HG02981 (cell line): ENCODE results near the gene AQP12B.

ENCODE experiments used
- ATAC-seq: cut with Tn5 transposase; IDR thresholded peaks from one replicate; pipeline ENCODE4 v1.9.1; 2021; ENCODE audit warnings: mild to moderate bottlenecking, moderate library complexity; ENCODE audit not compliant: unreplicated experiment

The AQP12B gene

DNA sequence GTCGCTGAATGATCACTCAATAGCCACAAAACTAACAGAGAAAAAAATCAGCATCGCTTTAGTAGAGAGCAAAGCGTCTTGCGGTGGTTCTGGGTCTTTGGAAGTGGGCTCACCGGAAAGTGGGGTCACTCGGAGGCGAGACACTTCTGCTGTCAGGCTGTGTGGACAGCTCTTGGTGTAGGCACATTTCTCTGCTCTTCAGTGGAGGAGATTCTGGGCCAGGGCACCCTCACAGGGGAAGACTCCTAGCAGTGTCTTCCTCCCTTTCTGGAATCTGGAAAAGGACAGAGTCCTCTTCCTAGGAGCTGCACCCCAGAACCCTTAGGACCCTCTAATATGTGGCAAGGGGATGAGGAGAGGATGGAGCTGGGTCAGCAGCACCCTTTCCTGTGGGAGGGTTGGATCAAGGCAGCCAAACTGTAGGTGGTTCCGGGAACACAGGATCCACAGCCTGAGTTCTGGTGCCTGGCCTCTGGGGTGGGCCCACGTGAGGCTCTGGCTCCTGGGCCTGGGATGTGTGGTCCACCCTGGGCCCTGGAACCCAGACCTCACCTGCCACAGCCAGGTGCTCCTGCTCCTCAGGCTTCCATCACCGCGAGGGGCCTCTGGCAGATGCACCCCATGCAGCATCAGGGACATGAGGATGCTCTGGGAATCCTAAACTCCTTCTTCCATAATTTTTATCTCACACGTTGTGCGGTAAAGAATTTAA, 32.3 kb downstream of the AQP12B start:
- ATAC-seq, result no peak

DNA sequence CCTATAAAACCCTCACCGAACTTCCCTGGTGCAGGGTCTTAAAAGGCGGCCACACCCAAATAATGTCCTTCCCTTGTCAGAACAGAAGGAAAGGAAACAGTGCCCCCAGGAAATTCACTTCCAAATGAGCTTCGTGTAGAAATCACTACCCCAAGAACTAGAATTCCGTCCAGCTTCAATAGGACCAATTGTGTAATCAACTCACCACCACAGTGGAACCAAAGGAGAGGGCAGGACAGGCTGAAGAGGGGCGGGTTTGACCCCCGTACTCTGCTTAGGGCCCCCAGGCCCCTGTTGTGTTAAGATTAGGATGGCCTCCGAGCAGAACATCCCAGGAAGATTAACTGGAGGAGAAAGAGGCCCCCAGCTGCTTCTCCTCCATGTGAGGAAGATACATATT, 33.4 kb downstream of the AQP12B start:
- ATAC-seq, result no peak

- ATAC-seq, result no peak
Measured at GRCh38 chr2:240648650-240649275, 33.9 kb downstream of the AQP12B start.

GRCh38 chr2:240648155-240648649, 34.5 kb downstream of the AQP12B start:
- ATAC-seq, result no peak

DNA sequence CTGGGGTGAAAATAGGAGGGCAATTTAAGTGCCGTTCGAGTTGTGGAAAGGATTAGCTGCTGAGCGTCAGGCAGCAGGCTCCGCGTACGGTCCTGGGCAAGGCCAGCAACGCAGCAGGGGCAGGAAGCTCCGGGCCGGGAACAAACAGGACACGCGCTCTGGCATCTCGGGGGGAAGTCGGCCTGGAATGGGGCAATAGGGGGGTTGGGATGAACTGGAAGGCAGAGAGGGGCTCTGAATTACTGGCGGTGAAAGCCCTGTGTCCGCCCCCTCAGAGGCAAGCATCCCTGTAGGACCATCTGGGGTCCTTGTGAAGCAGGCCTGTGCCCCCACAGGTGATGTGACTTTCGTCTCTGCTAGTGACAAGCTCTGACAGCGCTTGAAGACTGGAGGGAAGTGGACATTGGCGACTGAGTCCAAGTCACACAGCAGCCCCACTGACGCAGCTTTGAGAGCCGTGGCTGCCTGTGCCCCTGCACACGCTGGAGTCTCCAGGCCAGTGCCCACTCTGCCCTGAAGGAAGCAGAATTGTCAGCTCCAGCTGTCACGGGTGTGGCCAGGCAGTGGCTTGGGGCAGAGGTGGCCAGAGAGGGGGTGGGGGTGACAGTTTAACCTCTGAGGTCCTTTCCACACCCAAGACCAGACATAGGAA, 35.1 kb downstream of the AQP12B start:
- ATAC-seq, result no peak

DNA sequence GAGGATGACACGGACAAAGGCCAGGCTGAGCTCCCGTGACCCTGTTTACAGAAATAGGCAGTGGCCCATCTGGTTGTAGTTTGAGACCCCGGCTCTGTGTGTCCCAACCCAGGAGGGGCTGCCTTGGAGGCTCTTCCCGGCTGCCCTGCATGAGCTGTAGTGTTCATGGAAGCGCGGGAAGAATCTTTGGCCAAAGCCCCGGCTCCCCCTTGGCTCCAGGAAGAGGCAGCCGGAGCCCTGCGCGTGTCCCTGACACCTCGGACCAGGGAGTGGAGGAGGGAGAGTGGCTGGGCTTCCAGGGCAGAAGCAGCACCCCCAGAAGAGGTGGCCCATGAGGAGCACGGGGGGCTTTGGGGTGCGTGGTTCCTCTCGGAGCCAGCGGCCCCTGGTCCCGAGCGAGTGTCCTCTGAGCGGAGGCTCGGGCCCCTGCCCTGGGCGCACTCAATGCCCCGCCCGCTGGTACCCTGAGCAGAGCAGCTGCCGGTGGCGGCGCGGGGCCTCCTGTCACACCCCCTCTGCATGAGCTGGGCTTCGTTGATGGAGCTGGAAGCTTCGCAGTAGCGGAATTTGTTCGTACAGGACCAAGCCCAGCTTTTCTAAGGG, 35.7 kb downstream of the AQP12B start:
- no peak for ATAC-seq

DNA sequence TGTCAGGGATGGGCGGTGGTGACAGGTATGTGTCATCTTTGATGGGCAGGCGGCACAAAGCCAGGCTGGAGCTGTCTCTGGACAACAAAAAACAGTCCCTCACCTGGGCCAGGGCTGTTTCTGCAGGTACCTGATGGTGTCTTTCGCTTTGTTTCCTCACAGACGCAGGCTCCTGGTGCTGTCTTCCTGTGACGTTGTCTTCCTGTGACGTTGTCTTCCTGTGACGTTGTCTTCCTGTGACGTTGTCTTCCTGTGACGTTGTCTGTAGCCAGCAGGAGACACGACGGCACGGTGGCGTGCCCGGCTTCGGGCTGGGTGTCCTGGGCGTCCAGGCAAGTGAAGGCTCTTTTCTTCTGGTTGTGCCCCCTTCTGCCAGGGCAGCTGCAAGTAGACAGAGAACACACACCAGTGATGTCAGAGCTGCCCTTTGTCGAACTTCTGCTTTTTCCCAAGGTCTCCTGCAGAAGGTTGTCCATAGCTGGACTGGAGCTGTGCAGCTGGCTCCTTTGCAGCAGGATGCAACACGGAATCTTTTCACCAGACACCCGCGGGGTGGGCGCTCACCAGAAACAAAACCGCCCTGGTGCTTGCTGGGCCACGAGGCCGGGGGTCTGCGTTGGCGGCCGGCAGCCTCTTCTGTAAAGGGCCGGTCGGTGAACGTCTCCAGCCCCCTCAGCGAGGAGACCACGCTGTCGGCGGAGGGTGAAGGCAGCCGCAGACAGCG, 36.3 kb downstream of the AQP12B start:
- ATAC-seq, result no peak

- no peak for ATAC-seq
Measured at GRCh38 chr2:240645801-240646175, 36.9 kb downstream of the AQP12B start.

GRCh38 chr2:240645346-240645745, 37.3 kb downstream of the AQP12B start:
- ATAC-seq, result no peak

GRCh38 chr2:240644859-240645301, 37.8 kb downstream of the AQP12B start:
- ATAC-seq, result no peak

DNA sequence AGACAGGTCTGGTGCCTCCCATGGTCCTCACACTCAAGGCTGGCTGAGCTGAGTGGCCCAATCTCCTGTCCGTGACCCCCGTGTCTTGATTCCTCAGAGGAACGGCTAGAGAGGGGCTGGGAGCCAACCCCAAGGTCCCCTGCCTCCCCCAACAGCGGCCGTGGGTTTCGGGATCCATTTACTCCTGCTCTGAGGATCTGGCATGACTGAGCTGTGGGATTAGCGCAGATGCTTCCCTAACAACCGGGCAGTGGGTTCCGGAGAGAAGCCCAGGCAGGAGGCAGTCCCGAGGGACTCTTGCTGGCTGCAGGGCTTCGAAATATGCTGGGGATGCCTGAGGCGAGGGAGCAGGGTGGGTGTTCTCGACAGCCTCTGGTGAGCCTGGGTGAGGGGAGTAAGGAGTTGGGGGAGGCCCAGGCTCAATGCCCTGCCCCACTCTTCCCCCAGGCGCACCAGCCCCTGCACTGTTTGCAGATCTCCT, 38.5 kb downstream of the AQP12B start:
- no peak for ATAC-seq

GRCh38 chr2:240643811-240644150, 38.9 kb downstream of the AQP12B start:
- ATAC-seq, result no peak

- ATAC-seq, result no peak
Measured at GRCh38 chr2:240643093-240643810, 39.4 kb downstream of the AQP12B start.

DNA sequence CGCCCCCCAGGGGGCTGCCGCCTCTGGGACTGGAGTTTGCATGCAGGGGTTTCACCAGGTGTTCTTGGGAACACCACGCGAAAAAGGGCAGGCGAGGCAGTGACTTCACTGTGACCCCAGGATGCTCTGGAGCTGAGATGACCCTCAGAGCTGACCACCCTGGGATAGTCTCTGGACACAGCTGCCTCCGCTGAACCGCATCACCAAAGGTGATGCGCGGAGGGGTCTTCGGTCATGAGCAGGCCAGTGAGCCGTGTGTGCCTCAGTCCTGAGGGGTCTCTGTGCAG, 39.9 kb downstream of the AQP12B start:
- no peak for ATAC-seq

DNA sequence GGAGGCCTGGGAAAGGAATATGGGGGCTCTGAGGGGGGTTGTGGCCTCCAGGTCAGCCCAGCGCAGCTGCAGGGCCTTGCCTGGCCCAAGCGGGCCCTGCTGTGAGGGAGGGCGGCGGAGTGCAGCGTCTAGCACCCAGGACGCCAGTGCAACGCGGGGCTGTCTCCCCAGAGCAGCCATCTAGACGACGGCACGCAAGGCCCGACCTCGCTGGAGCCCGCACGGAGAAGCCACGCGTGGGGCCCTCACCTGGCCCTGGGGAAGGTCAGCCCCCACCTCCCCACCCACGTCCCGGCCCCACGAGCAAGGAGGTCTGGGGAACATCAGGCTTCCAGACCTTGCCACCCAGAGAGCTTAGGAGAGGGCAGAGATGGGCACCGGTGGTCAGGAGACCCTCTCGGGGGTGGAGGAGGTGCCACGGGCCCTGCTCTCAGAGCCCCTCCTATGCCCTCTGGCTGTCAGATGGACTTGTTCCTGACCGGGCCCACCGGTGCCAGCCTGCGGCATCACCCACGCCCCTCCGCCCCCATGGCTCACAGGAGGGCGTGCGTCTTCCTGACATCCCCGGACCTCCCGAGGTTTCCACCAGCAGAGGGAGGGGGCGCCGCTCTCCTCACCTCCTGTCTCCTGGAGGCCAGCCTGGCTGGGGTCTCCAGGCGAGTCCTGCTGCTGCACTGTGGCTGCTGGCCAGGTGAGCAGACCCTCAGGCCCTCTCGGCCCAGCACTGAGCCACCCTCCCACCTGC, 40.5 kb downstream of the AQP12B start:
- no peak for ATAC-seq

GRCh38 chr2:240640939-240641338, 41.7 kb downstream of the AQP12B start:
- ATAC-seq, result no peak

GRCh38 chr2:240639566-240639965, 43.1 kb downstream of the AQP12B start:
- no peak for ATAC-seq

DNA sequence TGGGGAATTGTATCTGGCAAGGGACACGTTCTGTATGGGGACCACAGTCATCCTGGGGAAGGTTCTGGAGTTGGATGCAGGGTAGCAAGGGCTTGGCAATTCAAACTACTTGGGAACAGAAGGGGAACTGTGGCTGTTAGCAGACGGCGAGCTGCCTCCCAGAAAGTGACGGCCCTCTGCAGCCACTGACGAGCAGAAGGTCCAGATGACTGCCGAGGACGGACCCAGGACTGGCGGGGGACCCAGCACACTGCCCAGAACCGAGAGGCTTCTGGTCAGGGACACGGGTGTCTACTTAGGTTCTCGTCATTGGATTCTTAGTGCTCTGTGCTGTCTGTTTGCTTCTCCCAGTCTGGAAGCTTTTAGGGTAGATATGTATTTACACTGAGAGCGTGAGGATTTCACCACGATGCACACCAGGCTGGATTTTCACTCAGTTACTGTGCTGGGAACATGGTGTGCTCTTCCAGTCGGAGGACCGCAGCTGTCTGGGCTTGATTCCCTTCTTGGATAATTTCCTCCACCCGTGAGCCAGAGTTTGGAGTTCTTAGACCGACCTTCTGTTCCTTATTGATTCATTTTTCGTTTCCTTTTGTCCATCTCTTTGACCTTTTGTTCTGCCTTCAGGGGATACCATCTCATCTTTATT, 44.0 kb downstream of the AQP12B start:
- no peak for ATAC-seq

GRCh38 chr2:240637901-240638345, 44.8 kb downstream of the AQP12B start:
- no peak for ATAC-seq
